Left colon (tissue), 2 donors: ENCODE results near the gene TTLL1. TPM values are rescaled to one million over a fixed set of nuclear protein-coding genes. Genes with fewer than 3 reads are reported as not detected.

Source experiments
- total RNA-seq, 2 donors: library from RNA; stranded (reverse); fragmentation: NEBNext Ultra II Directional; extraction: Animal tissue kit (Norgen Biotek cat#: 25700); gene quantifications; one replicate each; pipeline ENCODE4 v1.2.1, GENCODE V29; 2021
- donor health status: DM: no; HTN: no; CAD: no.
- donor health status: DM: yes; HTN: yes; CAD: no.

TTLL1 gene
- total RNA-seq, 2 donors from 2014 or later = 2.1 to 3.2 TPM

Other genes starting within 250 kb of the TTLL1 start
- 10 to 100 TPM; 36.9 to 42.1 TPM for gene ARFGAP3, start 232.1 kb downstream of the TTLL1 start, total RNA-seq
- 100 to 1,000 TPM; 191 to 219 TPM for gene PACSIN2, start 74.2 kb downstream of the TTLL1 start, total RNA-seq
- 10 to 100 TPM; 22.6 to 23.0 TPM for gene BIK, start 21.4 kb upstream of the TTLL1 start, total RNA-seq
- 10 to 100 TPM; 15.2 to 19.7 TPM for gene MCAT, start 54.0 kb upstream of the TTLL1 start, total RNA-seq
- gene TSPO, start 62.2 kb upstream of the TTLL1 start, total RNA-seq = 100 to 1,000 TPM; 250 to 259 TPM
- gene TTLL12, start 97.7 kb upstream of the TTLL1 start, total RNA-seq = 10 to 100 TPM; 79.5 to 91.6 TPM